T-helper 2 cell treated with Interferon-gamma antibody and Interleukin-4, amounts not matched to agents 100 ng/mL and 5 ng/mL, for 36 hours (primary cell): ENCODE results near the gene PIP5K1C. TPM values are rescaled to one million over a fixed set of nuclear protein-coding genes. Genes with fewer than 3 reads are reported as not detected.

Source experiments
- intact Hi-C: fragments of 100-400 bp; cut with micrococcal nuclease; formaldehyde crosslinking; loops from one replicate; pipeline ENCODE4 v1.15.1; 2023
- total RNA-seq: library from RNA; stranded (reverse); gene quantifications from 2 replicates; pipeline ENCODE4 v1.2.3, GENCODE V29; 2022

The PIP5K1C gene
- total RNA-seq, 1 donor from 2014 or later, result 15.6 TPM

DNA sequence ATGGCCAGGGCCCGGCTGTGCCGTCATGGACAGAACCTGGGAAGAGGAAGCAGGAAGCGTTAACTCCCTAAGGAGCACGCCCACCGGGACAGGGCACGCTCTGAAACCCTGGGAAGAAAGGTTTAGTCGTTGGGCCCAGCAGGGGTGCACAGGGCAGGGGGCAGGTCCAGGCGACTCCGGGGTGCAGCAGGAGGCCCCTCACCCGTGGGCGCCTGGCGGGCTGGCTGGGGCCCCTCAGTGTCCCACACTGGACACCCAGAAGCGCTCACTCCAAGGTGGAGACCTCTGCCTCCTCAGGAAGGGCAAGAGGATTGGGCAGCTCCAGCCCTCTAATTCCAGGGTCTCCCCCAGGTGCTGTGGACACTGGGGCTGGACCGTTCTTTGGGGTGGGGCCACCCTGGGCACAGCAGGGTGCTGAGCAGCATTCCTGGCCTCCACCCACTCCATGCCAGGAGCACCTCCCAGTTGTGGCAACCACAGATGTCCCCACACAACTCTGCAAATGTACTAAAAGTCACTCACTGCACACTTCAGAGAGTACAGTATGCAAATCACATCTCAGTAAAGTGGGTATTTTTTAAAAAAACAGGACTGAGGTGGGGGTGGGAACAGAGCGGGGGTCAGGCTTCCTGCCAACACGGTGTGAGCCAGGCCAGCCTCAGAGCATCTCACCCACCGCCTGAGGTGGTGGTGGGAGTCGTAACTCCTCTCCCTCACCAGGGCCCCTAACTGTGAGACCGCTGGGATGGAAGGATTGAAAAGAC, 35.2 kb downstream of the PIP5K1C start:
- intact Hi-C loops, result no loop called here

DNA sequence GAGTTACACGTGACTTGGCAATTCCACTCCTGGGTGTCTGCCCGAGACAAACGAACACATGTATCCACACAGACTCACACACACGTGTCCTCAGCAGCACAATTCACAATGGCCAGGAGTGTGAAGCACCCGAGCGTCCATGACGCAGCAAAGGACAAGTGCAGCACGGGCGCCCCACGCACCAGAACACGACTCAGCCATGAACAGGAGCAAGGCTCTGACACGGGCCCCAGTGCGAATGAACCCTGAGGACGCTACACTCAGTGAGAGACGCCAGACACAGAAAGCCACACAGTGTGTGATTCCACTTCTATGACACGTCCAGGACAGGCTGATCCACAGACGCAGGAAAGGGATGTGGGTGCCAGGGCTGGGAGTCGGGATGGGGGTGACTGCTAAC, 36.4 kb downstream of the PIP5K1C start:
- intact Hi-C loops, result no loop called here

GRCh38 chr19:3661284-3662238, 38.7 kb downstream of the PIP5K1C start:
- intact Hi-C loops, result no loop called here

GRCh38 chr19:3660493-3661219, 39.6 kb downstream of the PIP5K1C start:
- intact Hi-C loops, result no loop called here

- intact Hi-C loops, result no loop called here
Measured at GRCh38 chr19:3659746-3660112, 40.5 kb downstream of the PIP5K1C start.

- intact Hi-C loops, result no loop called here
Measured at GRCh38 chr19:3658870-3659745, 41.2 kb downstream of the PIP5K1C start.

DNA sequence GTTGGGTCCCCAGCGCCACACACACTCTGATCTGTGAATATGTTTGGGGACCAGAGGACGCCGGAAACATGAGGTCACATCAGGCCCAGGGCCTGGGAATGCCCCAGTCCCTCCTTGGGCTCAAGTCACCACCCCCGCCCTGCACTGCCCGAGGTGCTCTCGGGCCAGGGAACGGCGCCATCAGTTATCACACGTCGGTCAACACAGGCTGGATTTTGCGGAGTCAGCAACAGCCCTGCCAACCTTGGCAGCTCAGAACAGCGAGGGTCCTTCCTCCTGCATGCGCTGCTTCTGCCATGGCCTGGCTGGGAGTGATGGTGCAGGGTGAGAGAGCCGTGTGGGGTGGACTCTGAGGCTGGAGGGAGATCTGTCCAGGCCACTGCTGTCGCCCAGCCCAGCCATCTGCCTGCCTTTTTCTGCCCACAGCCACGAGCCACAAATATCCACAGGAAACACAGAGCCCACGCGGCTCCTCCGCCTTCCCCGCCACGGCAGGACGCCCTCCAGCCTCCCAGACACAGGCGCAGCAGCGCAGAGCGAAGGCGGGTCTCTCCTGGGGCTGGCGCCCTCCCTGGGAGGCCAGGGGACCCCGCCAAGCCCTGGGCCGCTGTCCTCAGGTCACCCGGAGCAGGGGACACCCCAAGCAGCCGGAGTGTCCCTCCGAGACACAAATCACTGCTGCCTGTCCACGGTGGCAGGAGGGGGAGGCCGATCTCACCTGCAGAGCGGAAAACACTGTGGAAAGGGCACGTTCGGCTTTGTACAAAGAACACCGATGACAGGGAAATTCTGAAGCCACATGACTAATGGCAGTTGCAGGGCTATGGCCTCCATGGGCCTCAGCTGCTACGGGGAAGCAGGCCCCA, 42.0 kb downstream of the PIP5K1C start:
- intact Hi-C loops, result no loop called here

DNA sequence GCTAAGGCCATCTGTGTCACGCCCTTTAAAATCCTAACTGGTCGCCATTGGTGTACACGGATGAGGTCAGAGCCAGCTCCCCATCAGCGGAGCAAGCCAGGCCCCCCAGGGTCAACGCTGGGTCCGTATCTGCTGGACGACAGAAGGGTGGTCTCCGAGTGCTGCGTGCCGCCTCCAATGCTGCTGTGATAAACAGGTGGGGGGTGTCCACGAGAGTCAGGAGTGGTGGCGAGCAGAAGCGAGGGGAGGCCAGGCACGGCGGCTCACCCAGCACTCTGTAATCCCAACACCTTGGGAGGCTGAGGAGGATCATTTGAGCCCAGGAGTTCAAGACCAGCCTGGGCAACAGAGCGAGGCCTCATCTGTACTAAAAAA, 42.9 kb downstream of the PIP5K1C start:
- intact Hi-C loops, result no loop called here

- intact Hi-C loops, result no loop called here
Measured at GRCh38 chr19:3656747-3657394, 43.4 kb downstream of the PIP5K1C start.

DNA sequence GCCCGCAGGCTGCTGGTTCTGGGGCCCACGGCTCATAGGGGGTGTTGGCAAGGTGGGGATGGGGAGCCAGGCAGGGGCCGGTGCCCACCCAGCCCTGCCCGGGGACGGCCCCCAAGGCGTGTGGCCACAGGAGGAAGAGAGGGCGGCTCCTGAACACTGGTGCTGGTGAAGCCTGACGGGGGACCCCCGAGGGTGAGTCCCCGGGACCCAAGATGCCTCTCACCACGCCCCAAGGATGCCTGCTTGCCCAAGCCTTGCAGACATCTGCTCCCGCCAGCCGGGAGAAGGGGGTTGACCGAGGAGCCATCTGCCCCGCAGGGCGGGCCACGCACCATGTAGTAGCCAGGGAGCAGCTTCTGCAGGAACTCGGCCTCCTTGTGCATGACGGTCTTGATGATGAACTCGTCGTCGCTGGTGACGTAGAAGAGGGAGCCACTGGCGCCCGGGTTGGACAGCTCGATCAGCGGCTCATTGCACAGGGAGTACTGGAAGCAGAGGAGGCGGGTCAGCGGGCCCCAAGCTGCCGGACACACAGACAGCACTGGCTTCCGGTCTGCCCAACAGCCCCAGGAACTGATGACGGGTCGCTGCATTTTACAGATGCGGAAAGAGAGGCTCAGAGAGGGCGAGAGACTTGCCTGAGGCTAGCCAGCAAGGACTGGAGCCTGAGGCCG, 44.1 kb downstream of the PIP5K1C start:
- intact Hi-C loops, result no loop called here

- intact Hi-C loops, result no loop called here
Measured at GRCh38 chr19:3655402-3656072, 44.7 kb downstream of the PIP5K1C start.

DNA sequence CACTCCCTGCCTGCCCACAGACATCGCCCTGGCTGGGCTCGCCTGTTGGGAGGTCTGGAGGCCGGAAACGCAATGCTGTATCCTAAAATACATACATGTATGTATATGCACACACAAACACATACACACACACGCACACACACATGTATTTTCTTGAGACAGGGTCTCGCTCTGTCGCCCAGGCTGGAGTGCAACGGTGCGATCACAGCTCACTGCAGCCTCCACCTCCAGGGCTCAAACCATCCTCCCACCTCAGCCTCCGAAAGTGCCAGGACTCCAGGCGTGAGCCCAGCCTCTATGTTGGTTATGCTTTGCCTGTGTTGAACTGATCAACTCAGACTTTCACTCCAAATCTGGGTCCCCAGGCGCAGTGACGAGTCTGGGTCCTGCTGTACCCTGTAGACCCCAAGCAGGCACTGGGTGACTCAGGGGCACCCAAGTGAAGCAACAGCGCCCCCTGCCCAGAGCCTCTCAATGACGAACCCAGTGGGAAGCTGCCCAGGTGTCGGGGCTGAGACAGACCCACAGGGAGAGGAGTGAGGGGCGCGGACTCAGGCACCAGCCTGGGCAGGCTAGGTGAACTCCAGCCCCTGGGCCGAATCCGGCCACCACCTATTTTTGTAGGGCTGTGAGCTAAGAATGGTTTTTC, 46.3 kb downstream of the PIP5K1C start:
- intact Hi-C loops, result no loop called here

- intact Hi-C loops, result no loop called here
Measured at GRCh38 chr19:3653081-3653795, 47.0 kb downstream of the PIP5K1C start.

GRCh38 chr19:3652422-3652821, 47.8 kb downstream of the PIP5K1C start:
- intact Hi-C loops, result no loop called here

DNA sequence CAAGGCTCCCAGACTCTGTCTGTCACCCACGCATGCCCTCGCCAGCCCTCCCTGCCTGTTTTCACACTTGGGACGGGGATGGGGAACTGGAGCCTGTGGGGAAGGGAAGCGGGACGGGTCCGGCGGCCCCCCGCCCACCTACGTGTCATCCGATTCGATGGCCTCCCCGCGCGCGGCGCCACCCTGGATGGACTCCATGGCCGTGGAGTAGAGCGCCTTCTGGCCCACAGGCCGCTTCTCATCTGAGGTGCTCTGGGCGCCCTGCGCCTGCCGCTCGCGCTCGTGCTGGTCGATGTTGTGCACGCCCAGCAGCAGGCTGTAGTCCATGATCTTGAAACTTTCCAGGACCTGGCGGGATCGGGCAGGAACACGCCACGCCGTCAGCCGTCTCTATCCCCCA, 48.6 kb downstream of the PIP5K1C start:
- intact Hi-C loops, result no loop called here

GRCh38 chr19:3649888-3650287, 50.4 kb downstream of the PIP5K1C start:
- intact Hi-C loops, result no loop called here
